C4-2B (cell line): Measurements from ENCODE around the gene KRTAP13-3.

Experiments used
- H3K27ac ChIP-seq: fragments of 450-650 bp; 2 replicates; pipeline ENCODE4 v1.5.1; 2017
- ZFX ChIP-seq: fragments of 450-650 bp; IDR thresholded peaks from 2 replicates; pipeline ENCODE4 v1.6.1; 2017
- TF ChIP-seq, protein P1 (sequence below): fragments of 450-650 bp; conservative IDR thresholded peaks from 2 replicates; pipeline ENCODE4 v1.5.1; 2017; ENCODE audit warnings: mild to moderate bottlenecking

KRTAP13-3 gene

DNA sequence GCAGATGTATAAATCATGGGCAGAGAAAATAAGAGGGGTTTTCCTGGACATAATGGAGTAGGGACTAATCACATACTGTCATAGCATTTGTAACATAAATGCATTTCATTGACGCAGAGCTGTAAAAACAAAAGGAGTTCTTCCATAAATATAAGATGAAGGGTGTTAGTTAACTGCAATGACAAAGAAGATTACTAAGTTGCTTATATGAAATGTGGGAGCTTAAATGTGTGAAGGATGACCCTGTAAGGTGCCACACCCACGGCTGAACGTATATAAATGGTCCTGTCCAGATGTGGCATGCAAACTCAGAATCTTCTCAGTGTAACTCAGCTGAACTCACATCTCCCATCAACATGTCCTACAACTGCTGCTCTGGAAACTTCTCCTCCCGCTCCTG is 30.0 kb downstream of the KRTAP13-3 start, which contains the start of gene KRTAP13-1:
KRTAP13-1 (plus strand) TSS at position 301 of the 400 bp plus-strand sequence; CDS start at position 357, 56 bp downstream.
- TF ChIP-seq, protein P1, sequence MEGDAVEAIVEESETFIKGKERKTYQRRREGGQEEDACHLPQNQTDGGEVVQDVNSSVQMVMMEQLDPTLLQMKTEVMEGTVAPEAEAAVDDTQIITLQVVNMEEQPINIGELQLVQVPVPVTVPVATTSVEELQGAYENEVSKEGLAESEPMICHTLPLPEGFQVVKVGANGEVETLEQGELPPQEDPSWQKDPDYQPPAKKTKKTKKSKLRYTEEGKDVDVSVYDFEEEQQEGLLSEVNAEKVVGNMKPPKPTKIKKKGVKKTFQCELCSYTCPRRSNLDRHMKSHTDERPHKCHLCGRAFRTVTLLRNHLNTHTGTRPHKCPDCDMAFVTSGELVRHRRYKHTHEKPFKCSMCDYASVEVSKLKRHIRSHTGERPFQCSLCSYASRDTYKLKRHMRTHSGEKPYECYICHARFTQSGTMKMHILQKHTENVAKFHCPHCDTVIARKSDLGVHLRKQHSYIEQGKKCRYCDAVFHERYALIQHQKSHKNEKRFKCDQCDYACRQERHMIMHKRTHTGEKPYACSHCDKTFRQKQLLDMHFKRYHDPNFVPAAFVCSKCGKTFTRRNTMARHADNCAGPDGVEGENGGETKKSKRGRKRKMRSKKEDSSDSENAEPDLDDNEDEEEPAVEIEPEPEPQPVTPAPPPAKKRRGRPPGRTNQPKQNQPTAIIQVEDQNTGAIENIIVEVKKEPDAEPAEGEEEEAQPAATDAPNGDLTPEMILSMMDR: no peak
- no peak for TF ChIP-seq ZFX
- no peak within 1 kb of the TSS for H3K27ac ChIP-seq

DNA sequence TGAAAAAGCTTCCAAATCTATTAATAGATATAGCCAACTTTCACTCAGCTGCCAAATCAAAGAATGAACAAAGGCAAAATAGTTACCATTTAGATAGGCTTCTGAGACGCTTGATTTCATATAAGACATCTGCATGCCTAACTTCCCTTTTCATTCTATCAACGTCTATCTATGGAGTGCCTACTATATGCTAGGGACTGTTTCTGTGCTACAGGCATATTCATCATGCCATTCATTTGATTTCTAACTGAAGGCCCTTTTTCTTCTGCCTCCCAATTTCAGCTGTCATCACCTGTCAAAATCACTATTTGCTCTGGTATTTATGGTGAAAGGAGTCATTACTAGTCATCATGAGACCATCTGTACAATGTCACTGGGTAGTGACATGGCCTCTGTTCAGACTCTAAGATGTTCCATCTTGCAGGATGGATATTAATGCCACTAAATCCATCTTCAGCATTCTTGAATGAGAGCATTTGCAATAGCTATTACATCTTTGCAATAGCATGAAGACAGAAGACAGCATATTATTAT is 34.2 kb downstream of the KRTAP13-3 start:
- TF ChIP-seq, protein P1: no peak
- TF ChIP-seq ZFX: no peak
- no peak overlapping the region for H3K27ac ChIP-seq

DNA sequence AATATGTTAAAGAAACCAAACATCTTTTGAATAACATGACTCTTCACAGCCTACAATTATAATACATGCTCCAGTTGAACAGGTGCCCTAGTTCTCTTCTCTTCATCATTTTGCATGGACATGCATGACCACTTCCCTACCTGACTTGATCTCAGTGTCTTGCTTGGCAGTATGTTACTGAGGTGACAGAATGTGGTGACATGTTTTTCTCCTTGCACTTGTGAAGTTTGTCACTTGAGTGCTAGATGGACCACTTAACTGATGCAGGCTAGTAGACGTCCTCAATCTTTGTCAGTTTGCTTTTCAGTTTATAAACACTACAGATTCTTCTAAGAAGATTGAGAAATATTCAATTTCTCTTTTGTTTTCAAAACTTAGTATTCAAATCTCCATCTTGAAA is 43.5 kb downstream of the KRTAP13-3 start:
- TF ChIP-seq, protein P1: no peak
- TF ChIP-seq ZFX: no peak
- H3K27ac ChIP-seq: no peak overlapping the region
